Parathyroid adenoma (tissue), 2 donors: ENCODE measurements around the gene OOSP2.

Source experiments
- H2AFZ ChIP-seq: fragments of 300-600 bp; sonication (generic); one replicate; pipeline ENCODE4 v1.7.0; 2017; ENCODE audit warnings: antibody characterized with exemption, mild to moderate bottlenecking
- H3K27ac ChIP-seq: fragments of 300-600 bp; sonication (generic); one replicate; pipeline ENCODE4 v1.7.0; 2017
- H3K27me3 ChIP-seq: fragments of 300-600 bp; sonication (generic); one replicate; pipeline ENCODE4 v1.7.0; 2017; ENCODE audit warnings: low read length; ENCODE audit not compliant: control insufficient read depth, insufficient read depth
- H3K36me3 ChIP-seq: fragments of 300-600 bp; sonication (generic); one replicate; pipeline ENCODE4 v1.7.0; 2017; ENCODE audit warnings: low read length; ENCODE audit not compliant: control insufficient read depth, insufficient read depth
- H3K4me1 ChIP-seq: fragments of 300-600 bp; sonication (generic); one replicate; pipeline ENCODE4 v1.7.0; 2017; ENCODE audit warnings: control low read depth
- H3K4me2 ChIP-seq: fragments of 300-600 bp; sonication (generic); one replicate; pipeline ENCODE4 v1.7.0; 2017; ENCODE audit warnings: low read length
- H3K4me3 ChIP-seq: fragments of 300-600 bp; sonication (generic); one replicate; pipeline ENCODE4 v1.7.0; 2017; ENCODE audit warnings: low read depth, low read length
- H3K79me2 ChIP-seq: fragments of 300-600 bp; sonication (generic); one replicate; pipeline ENCODE4 v1.7.0; 2017; ENCODE audit warnings: control low read depth
- H3K9ac ChIP-seq: fragments of 300-600 bp; sonication (generic); one replicate; pipeline ENCODE4 v1.7.0; 2017; ENCODE audit warnings: mild to moderate bottlenecking
- H3K9me3 ChIP-seq: fragments of 300-600 bp; sonication (generic); one replicate; pipeline ENCODE4 v1.7.0; 2017; ENCODE audit warnings: low read length; ENCODE audit not compliant: control insufficient read depth
- TF ChIP-seq, protein P1 (sequence below): fragments of 300-600 bp; sonication (generic); IDR thresholded peaks from one replicate; pipeline ENCODE4 v1.7.0; 2017; ENCODE audit warnings: antibody characterized with exemption, mild to moderate bottlenecking
- donor health status: primary hyperparathyroidism.

OOSP2 gene, protein sequence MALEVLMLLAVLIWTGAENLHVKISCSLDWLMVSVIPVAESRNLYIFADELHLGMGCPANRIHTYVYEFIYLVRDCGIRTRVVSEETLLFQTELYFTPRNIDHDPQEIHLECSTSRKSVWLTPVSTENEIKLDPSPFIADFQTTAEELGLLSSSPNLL

DNA sequence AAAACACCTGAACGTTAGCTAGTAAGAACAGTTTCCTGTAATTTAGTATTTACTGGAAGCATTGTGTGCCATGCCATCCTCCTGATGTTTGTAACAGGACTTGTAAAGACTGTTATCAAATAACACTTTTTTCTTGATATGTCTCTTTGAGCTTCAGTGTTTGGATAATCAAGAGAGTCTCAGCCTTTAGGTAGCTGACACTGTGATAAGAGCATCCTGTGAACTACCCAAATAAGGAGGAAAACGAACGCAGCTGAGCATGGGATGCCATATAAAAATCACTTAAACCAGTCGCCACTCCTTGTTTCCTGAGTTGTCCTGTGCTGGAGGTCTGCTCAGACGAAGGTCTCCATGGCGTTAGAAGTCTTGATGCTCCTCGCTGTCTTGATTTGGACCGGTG, at the start of gene OOSP2:
Gene OOSP2, plus strand, starts transcription at position 301 of the 400 bp plus-strand sequence. Its CDS starts 51 bp downstream, at position 352.
- H3K36me3 ChIP-seq: no peaks in the 10 kb centered on the region
- H3K27me3 ChIP-seq: no peaks in the 10 kb centered on the region
- TF ChIP-seq, protein P1, sequence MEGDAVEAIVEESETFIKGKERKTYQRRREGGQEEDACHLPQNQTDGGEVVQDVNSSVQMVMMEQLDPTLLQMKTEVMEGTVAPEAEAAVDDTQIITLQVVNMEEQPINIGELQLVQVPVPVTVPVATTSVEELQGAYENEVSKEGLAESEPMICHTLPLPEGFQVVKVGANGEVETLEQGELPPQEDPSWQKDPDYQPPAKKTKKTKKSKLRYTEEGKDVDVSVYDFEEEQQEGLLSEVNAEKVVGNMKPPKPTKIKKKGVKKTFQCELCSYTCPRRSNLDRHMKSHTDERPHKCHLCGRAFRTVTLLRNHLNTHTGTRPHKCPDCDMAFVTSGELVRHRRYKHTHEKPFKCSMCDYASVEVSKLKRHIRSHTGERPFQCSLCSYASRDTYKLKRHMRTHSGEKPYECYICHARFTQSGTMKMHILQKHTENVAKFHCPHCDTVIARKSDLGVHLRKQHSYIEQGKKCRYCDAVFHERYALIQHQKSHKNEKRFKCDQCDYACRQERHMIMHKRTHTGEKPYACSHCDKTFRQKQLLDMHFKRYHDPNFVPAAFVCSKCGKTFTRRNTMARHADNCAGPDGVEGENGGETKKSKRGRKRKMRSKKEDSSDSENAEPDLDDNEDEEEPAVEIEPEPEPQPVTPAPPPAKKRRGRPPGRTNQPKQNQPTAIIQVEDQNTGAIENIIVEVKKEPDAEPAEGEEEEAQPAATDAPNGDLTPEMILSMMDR: no peak
- no peaks in the 10 kb centered on the region for H3K4me1 ChIP-seq
- no peak within 1 kb of the TSS for H3K27ac ChIP-seq
- no peak within 1 kb of the TSS for H2AFZ ChIP-seq
- H3K9me3 ChIP-seq: no peaks in the 10 kb centered on the region
- H3K4me2 ChIP-seq: no peak within 1 kb of the TSS
- no peak within 1 kb of the TSS for H3K4me3 ChIP-seq
- H3K79me2 ChIP-seq: no peaks in the 10 kb centered on the region
- H3K9ac ChIP-seq: no peak within 1 kb of the TSS

DNA sequence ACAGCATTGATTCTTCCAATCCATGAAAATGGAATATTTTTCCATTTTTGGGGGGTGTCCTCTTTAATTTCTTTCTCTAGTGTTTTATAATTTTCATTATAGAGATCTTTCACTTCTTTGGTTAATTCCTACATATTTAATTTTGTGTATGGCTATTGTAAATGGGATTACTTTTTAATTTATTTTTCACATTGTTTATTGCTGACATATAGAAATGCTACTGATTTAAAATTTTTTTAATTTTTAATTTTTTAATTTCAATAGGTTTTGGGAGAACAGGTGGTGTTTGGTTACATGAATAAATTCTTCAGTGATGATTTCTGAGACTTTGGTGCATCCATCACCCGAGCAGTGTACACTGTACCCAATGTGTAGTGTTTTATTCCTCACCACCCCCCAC, 49.8 kb upstream of the OOSP2 start:
- Histone ChIP-seq H3K4me1 (no peaks in the 10 kb centered on the region), H2AFZ (no peak overlapping the region), H3K9ac (no peak overlapping the region), H3K27me3 (no peaks in the 10 kb centered on the region), H3K79me2 (no peaks in the 10 kb centered on the region), H3K4me3 (no peak overlapping the region), H3K27ac (no peak overlapping the region), H3K36me3 (no peaks in the 10 kb centered on the region), H3K4me2 (no peak overlapping the region), H3K9me3 (no peaks in the 10 kb centered on the region)
- TF ChIP-seq, protein P1: no peak

DNA sequence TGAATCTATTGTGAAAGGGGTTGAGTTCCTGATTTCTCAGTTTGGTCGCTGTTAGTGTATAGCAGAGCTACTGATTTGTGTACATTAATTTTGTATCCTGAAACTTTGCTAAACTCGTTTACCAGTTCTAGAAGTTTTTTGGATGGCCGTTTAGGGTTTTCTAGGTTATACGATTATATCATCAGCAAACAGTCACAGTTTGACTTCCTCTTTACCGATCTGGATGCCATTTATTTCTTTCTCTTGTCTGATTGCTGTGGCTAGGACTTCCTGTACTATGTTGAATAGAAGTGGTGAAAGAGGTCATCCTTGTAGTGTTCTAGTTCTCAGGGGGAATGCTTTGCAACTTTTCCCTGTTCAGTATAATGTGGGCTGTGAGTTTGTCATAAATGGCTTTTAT, 47.8 kb upstream of the OOSP2 start:
- H3K4me1 ChIP-seq: no peaks in the 10 kb centered on the region
- TF ChIP-seq, protein P1: no peak
- H3K36me3 ChIP-seq: no peaks in the 10 kb centered on the region
- H3K27ac ChIP-seq: no peak overlapping the region
- H2AFZ ChIP-seq: no peak overlapping the region
- H3K9me3 ChIP-seq: no peaks in the 10 kb centered on the region
- no peaks in the 10 kb centered on the region for H3K27me3 ChIP-seq
- H3K4me3 ChIP-seq: no peak overlapping the region
- H3K9ac ChIP-seq: no peak overlapping the region
- no peaks in the 10 kb centered on the region for H3K79me2 ChIP-seq
- no peak overlapping the region for H3K4me2 ChIP-seq

DNA sequence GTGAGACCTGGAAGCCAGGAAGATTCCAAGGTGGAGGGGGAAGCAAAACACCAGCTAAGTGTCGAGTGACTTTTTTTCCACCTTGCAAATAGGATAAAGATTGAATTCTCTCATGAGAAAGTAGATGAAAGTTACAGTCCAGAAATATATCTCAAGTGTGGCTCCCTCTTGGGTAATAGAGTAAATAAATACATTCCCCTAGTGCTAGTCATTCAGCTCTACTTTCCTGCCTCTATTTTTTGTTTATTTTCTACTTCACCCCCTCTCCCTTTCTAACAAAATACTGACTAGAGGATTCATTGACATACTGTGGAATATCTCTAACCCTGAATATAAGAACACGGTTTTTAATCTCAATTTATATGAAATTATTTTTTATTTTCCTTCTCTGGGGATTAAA, 42.4 kb upstream of the OOSP2 start:
- no peak overlapping the region for H2AFZ ChIP-seq
- no peak overlapping the region for H3K27ac ChIP-seq
- H3K4me1 ChIP-seq: no peaks in the 10 kb centered on the region
- H3K36me3 ChIP-seq: no peaks in the 10 kb centered on the region
- H3K9me3 ChIP-seq: no peaks in the 10 kb centered on the region
- H3K9ac ChIP-seq: no peak overlapping the region
- H3K4me2 ChIP-seq: no peak overlapping the region
- no peaks in the 10 kb centered on the region for H3K79me2 ChIP-seq
- no peak overlapping the region for H3K4me3 ChIP-seq
- TF ChIP-seq, protein P1: no peak
- H3K27me3 ChIP-seq: no peaks in the 10 kb centered on the region

DNA sequence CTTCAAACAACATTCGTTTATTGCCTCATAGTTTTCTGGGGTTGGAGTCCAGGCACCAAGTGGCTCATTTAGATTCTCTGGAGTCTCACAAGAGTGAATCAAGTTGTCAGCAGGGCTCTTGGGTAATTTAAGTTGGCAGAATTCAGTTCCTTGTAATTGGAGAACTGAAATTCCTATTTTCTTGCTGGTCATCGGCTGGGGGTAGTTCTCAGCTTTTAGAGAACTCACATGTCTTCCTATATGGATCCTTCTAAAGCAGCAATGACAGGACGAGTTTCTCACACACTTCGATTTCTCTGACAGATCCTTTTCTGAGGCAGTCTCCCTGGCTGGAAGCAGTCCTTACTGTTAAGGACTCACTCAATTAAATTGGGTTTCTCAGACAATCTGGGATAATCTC, 40.5 kb upstream of the OOSP2 start:
- H3K9me3 ChIP-seq: no peaks in the 10 kb centered on the region

More for the DNA sequence above, 40.5 kb upstream of the OOSP2 start:
- no peak overlapping the region for H3K9ac ChIP-seq
- H3K4me2 ChIP-seq: no peak overlapping the region
- TF ChIP-seq, protein P1: no peak
- H3K4me1 ChIP-seq: no peaks in the 10 kb centered on the region
- no peaks in the 10 kb centered on the region for H3K79me2 ChIP-seq
- no peak overlapping the region for H3K27ac ChIP-seq
- no peaks in the 10 kb centered on the region for H3K27me3 ChIP-seq
- H3K36me3 ChIP-seq: no peaks in the 10 kb centered on the region
- no peak overlapping the region for H2AFZ ChIP-seq
- H3K4me3 ChIP-seq: no peak overlapping the region
